Islet of Langerhans (tissue), 1 donor: ENCODE measurements around the gene CDH11.
A peak's percentile ranks its signal among the peaks of the same experiment; 100 is the strongest.

Experiments used
- FAIRE-seq: peaks from one replicate; lab custom pipeline; 2011; peaks lifted over from hg19 to GRCh38; lab: Jason Lieb, UNC

Gene CDH11

DNA sequence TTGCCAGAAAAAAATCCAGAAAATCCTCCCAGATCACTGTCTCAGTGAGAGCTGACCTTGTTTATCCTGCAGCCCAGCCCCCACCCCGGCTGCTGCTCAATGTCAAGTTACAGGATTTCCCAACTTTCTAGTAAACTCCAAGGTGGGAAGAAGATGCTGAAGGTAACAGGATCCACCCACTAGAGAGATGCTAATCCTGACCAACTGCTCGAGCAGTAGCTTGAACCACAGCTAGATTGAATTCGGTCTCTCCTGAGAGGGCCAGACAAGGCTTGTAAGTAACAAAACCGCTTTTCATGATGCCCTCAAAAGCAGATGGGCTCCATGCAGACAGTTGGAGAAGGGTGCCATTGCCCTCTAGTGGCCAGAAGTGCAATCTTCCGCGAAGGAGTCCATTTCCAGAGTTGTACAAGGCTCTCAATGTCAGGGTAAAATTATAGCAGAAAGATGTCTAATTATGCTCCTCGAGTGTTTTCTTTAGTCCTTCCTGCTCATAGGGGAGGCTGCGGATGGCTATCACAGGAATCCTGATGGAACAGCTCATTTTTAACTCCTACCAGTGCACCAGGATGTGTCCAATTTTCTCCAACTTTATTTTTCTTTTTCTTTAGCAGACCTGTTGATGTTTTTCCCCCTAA is 3.9 kb downstream of the CDH11 start:
- FAIRE-seq = peak; percentile 9

DNA sequence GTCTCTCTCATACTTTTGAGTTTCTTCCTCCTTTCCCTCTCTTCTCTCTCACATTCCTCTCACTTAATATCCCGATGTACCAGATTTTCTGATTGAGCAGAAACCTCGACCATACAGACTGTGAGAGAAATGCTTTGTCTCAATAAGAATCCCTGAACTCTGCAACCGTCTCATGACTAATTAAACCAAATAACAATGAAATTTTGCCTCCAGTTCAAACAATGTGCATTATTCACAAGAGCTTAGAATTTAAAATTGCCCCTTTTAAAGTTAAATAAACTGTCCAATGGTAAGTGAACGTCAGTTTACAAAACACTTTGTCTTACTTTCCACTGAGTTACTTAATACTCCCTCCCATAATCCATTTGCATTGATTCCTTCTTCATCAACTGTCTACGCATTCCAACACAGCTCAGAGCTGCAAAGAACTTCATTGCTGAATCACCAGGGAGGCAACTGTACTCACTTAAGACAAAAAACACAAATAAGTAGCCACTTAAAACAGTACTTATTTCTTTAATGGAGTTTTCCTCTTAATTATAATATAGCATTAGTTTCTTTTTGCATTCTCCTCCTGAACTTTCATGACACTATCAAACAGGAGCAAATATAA is 4.9 kb downstream of the CDH11 start:
- no peak for FAIRE-seq

DNA sequence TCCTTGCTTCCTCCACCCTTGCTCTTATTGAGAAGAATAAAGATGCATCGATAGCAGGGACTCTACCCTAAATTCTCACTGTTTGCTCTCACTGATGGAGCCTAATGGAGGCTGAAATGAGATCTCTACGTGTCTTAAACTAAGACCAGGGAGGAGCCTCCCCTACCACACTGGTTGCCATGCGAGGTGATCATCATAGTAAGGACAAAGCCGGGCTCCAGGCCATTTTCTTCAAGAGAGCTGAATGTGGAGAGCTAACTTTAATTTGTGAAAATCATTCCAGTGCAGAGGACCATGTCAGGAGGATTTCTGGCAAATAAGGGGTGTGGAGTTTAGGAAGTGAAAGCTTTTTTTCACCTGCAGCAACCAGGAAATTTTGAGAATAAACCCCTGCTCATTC is 5.6 kb downstream of the CDH11 start:
- no peak for FAIRE-seq

DNA sequence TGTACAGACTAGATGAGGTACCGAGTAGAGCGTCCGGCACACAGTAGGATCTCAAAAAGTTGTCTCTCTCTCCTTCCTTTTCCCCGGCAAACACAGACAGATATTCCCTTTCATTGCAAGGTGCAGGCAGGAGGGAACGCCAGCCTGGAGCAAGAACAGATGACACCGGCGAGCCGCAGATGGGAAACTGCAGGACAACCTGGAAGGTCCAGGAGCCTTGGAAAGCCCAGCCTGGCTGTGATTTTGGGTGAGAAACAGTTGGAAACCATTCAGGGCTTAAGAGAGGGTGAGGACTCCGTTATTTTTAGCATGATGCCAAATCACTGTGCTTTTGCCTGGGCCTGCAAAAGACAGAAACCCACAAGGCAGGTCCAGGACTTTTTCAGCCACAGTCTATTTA is 7.3 kb downstream of the CDH11 start:
- FAIRE-seq = no peak

DNA sequence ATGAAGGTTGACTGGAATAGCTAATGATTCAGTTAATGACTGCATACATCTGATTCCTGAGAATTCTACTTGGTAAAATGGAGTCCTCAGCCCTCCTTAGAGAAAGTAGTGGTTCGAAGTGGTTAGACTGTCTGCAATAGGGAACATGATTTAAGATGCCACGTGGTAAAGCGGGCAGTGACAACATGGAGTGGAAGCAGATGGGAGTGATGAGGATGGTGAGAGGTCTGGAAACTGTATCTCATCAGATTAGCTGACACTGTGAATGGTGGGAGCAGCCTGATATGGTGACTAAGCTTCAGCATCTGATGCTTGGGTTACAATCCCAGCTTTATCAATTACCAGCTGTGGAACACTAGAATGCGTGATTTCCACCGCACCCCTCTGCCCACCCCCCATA is 8.4 kb downstream of the CDH11 start:
- FAIRE-seq = no peak

DNA sequence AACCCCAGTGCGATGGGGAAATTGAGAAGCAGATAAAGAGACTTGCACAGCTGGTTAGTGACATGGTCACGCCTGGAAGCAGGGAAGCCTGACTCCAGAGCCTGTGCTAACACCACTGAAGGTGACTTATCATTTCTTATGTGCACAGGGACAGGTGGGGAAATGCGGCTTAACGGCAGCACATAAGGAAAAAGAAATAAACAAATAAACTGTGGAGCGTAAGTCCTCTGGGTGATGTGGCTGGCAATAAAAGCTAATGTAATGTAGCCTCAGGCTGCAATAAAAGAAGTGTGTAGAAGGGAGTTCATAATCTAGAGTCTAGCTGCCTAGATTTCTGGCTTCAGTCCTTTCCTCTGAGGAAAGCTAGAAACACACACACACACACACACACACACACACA is 10.6 kb downstream of the CDH11 start:
- FAIRE-seq = no peak

DNA sequence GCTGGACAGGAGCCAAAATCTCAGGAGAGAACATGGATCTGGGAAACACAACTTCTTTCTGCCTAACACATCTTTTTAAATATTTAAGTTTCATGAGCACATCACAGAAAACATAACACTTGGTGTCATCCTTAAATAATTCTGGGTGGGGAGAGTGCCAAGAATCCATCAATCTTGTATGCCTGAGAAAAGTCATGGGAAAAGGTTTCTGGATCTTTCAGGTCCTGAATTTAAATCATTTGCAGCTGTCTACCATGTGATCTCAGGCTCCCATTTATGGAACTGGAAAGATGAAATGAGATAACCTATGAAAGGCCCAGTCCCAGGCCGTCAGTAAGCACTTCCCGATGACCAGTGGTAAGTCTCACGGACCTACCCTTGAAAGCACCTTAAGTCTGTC is 15.1 kb downstream of the CDH11 start:
- FAIRE-seq = no peak

DNA sequence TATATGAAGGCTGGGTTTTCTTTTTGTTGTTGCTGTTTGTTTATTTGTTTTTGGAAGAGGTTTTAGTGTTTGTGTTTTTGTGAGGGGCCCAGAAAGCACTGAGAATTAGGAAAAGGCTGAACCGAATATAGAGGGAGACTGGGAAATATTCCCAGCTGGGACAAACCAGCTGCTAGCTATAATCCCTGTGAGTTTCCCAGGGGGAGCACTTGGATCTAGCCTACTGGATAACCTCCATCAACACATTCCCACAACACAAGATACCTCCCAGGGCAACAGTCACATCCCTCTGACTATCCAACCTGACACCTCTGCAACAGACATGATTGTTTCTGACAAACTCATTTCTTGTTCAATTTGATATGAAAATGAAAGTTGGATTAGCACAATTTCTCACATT is 16.7 kb downstream of the CDH11 start:
- no peak for FAIRE-seq

DNA sequence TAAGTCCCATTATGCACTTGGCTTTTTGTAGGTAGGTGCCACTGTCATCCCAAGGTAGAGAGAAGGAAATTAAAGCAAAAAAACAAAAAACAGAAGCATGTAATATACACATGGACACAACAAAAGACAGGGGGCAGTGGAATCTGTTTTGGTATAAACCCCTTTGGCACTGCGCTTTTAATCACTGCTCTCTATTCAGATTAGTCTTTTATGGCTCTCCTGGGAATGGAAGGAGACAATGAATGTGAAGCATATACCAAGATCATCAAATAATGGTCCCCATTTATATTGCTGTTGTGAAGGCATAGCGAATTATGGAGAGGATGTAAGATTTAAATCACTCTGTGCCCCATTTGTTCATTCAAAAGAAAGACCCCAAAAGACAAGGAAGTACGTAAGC is 17.4 kb downstream of the CDH11 start:
- FAIRE-seq = no peak

DNA sequence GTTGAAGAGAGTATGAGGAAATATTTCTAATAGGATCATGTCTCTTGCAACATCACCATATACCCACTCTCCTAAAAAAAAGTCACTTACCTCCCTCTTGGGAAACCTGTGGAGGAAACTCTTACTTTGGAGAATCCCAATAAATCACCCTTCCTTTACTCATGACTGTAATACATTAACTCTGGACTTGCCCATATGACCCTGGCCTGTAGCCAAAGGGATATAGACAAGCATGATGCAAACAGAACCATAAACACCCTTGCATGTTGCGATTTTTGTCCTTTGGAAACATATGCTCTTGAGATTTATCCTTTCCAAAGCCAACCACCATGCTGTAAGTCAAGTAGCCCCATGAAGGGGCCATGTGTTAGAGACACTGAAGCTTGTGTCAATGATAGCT is 19.5 kb downstream of the CDH11 start:
- no peak for FAIRE-seq

DNA sequence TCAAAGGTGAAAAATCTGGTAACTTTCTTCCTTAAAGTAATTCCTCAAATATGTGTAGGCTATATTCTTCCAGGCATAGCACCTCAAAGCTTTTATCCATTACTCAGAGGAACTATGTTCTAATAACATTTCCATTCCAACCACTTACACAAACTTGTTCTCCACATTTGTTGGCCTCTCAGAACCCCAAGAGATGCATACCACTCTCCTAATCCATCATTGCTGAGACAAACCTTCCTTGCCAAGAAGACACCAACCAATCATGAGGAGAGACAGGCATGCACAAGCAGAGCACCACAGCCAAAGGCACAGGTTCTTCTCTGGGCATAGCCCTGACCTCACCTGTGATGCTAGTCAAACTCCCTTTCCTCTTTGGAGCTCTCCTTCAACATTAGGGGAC is 20.9 kb downstream of the CDH11 start:
- no peak for FAIRE-seq

DNA sequence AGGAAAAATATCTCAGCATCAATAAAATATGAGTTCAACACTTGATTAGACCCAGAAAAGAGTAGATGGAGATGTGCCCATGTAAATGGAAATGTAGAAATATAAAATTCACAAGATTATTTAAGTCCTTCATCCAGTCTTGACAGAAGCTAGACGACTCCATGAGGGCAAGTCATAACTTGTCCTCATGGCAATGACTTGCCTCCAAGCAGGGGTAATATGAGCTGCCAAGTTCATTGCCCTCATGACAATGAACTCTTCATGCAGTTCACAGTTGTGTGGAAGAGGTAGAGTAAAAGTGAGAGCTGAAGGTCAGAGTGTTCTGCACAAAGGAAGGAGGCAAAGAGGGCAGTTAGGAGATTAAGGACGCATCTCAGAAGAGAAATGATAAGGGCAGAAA is 22.3 kb downstream of the CDH11 start:
- no peak for FAIRE-seq

DNA sequence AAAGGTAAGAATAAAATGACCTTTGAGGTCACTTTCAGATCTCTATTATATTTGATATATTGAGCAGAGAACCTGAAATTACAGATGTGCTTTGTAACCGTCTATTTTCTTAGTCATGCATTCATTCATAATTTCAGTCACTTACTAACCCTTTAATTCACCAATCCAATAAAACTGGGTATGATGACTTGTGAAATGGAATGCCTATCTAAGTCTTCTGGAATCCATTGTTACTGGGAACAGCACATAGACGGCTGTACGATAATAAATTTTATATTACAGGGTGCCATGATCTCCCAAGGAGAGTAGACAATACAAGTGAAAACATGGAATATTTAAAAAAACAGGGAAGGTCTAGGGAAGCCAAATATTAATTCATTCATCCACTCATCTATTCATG is 22.9 kb downstream of the CDH11 start:
- FAIRE-seq = no peak

DNA sequence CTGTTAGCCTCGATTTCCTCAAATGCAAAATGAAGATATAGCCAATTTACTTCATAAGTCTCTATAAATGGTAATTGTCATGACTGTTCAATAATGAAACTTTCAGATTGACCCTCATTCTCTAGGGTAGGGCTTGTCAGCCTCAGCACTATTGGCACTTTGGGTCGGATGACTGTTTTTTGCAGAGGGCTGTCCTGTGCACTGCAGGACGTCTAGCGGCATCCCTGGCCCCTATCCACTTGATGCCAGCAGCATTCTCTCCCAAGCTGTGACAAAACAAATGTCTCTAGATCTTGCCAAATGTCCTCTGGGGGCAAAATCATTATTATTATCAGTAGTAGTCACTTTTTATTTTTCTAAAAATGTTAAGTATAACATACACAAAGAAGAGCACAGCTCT is 24.6 kb downstream of the CDH11 start:
- FAIRE-seq = no peak

DNA sequence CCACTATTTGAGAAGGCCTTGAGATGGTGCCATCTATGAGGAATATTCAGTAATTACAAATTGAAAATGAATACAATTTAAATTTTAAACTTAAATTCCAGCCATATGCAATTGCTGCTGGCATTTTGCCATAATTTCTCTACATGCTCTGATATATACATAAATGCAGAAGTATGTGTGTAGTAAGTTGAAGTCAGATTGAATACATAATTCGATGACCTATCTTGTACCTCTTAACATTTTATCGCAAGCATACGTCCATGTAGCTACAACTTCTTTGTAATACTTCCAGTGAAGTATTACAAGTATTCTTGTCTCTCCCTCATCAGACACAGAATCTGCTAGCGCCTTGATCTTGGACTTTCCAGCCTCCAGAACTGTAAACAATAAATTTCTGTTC is 26.0 kb downstream of the CDH11 start:
- FAIRE-seq = no peak

DNA sequence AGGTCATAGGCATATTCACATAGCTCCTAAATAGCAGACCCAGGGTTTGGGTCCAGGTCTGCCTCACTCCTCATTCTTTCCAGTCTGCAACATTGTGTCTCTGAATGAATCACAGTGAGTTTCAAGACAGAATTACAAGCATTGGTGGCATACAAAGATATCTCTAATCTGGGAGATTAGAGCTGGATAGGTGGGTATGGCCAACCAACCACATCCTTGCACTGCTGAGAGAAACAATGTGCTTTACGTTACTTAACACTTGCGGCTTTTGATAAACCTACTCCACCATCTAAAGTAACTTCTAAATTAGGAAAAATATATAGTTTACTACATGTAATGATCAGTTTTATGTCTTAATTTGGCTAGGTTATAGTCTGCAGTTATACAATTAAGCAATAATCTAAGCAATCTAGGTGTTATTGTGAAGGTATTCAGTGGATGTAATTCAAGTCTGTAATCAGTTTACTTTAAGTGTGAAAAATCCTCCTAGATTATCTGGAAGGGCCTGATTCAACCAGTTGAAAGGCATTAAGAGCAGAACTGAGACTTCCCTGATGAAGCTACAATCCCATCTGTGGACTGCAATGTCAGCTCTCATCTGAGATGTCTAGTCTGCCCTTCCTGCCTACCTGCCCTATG is 26.7 kb downstream of the CDH11 start:
- FAIRE-seq = no peak

DNA sequence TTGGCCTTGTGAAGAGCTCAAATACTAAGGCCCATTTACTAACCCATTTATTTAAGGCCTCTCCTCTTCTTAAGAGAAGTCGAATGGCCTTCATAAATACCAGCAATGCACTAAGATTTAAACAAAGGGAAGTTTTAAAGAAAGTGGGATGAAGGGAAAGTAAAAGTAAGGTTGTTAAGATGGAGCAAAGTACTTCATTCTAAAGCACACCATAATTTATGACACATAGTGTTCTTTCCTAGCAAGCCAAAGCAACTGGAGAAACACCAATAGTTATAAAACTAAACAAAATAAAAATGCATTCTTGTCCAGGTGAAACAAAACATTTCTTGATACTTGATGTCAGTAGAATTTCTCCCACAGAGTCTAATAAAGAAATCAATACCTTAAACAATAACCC is 27.9 kb downstream of the CDH11 start:
- FAIRE-seq = no peak

DNA sequence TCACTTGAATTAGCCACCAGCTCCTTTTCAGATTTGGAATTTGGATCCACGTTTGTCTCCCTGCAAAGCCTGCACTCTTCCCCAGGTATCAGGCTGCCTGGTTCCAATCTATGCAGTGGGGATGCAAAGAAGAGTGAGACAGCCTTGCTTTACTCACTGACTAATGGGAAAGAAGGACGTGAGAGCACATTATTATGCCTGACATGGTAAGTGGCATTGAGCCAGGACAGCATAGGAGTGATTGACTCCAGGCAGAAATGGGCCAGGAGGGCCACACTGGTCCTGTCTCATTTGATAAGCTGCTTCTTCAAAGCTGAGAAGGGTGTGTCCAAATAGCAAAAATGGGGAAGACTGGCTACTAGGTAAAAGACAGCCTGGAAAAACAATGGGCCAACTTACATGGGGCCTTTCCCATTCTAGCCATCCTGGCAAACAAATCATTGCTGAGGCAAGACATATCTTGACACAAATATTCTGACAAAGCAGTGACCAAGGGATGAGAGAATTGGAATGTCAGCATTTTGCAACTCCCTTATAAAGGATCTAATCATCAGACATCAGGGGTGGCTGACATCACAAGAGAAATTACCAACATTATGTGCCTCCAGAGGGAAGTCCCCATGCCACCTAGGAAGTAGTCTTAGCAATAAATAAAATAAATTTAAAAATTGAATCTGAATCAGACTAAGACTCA is 38.6 kb downstream of the CDH11 start:
- FAIRE-seq = no peak

DNA sequence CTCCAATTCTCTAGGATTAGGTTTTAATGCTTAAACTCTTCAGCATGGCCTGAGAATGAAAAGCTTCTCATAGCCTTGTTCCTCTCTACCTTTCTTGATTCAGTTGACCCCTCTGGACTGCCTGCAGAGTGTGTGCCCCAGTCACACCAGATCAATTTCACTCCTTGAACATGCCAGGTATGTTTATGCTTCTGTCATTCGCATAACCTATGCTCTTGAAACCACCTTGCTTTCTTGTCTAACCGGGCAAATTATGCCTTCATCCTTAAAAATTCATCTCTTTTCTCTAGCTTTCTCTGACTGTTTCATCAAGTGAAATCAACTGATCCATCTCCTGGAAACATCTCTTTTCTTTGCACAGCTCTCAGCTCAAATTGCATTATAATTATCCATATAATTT is 42.3 kb downstream of the CDH11 start:
- no peak for FAIRE-seq

DNA sequence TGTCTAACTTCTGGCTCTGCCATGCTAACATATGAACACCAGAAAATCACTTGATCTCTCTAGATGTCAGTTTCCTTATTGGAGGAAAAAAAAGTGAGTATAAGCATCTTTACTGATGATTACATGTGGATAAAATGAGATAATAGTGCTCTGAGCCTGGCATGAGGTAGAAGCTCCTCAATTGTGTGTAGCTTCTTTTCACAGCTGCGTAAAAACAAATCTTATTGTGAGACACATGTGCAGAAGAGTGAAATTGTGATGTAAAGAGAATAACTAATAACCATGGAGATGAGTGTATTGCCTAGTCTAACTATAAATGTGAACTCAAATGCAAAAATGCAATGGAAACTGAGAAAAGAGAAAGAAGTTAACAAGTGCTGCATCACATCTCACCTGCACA is 44.7 kb downstream of the CDH11 start:
- no peak for FAIRE-seq

DNA sequence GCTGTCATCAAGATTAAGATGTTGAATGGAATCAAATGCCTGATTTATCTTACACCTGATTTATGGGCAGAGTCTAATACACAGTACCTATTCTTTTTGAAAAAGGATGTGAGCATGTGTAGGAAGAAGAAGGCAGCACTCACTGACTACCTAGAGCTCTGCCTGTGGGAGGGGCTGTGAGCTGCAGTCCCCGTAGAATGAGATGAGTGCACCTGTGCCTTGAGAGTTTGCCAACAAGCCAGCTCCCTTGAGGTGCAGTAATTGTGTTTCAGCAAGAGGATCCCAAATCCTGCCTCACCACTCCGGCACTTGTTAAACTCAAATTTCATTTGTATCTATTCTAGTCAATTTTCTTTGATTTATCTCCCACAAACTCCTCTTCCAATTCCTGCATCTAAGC is 46.0 kb downstream of the CDH11 start:
- no peak for FAIRE-seq

DNA sequence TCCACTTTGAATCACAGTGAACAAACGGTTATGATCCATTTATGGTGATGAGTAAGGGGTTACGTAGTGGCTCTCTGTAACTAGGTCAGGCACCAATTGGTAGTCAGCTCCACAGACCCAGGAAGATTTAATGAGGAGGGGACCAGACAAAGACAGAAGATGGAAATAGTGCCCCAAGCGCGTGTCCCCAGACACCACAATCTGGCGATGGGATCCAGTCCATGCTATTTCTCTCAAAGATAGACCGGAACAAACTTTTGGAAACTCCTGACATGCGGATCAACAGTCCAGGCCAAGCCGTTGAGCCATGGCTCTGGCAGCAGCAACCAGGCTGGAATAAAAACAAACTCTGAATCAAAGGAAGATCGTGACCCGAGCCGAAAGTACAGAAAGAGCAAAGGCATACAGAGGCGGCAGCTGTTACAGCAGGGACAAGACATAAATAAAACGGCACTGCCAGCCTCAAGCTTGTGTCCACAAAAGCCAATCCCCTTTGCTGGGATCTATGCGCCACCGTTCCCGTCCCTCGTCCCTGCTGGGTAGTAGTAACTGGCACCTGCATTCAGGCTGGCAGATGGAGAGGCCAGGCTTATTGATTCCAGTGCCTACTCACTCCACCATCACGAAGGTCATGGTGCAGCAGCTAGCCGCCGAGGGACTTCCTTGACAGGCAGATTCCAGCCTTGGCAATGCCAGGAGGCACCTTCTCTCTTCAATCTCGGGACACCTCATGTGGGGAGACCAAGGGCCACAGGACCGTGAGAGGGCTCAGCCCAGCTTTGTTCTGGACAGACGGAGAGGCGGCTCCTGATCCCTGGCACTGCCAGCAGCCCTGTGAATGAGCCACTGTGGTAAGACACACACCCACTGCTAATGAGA is 50.2 kb downstream of the CDH11 start:
- no peak for FAIRE-seq
